Measurements from ENCODE around the gene RIMBP2.

The RIMBP2 gene

GRCh38 chr12:130719263-130719859, 3.3 kb upstream of the RIMBP2 start:
- no peak overlapping the region for H3K4me3 ChIP-seq (ENCODE audit: low read depth, low read length)
- no peak for DNase-seq (ENCODE audit: low read depth)
- TF ChIP-seq CTCF (IDR thresholded peaks at IDR 0.05; ENCODE audit: low read depth, low read length) (no peak), POLR2A (IDR thresholded peaks at IDR 0.05; ENCODE audit: extremely low read depth, insufficient read length) (no peak), MAX (IDR thresholded peaks at IDR 0.05; ENCODE audit: low read depth, low read length) (no peak), MYC (IDR thresholded peaks at IDR 0.05; ENCODE audit: low read depth, low read length) (no peak)

- TF ChIP-seq POLR2A (IDR thresholded peaks at IDR 0.05; ENCODE audit: extremely low read depth, insufficient read length) (no peak), MYC (IDR thresholded peaks at IDR 0.05; ENCODE audit: low read depth, low read length) (no peak), MAX (IDR thresholded peaks at IDR 0.05; ENCODE audit: low read depth, low read length) (no peak), CTCF (IDR thresholded peaks at IDR 0.05; ENCODE audit: low read depth, low read length) (no peak)
- H3K4me3 ChIP-seq (ENCODE audit: low read depth, low read length): no peak overlapping the region
- DNase-seq (ENCODE audit: low read depth): no peak
These were observed 1.7 kb upstream of the RIMBP2 start for GRCh38 chr12:130717752-130718151.

GRCh38 chr12:130716969-130717366, 869 bp upstream of the RIMBP2 start:
- no peak for TF ChIP-seq MYC (IDR thresholded peaks at IDR 0.05; ENCODE audit: low read depth, low read length)
- TF ChIP-seq CTCF (IDR thresholded peaks at IDR 0.05; ENCODE audit: low read depth, low read length): no peak
- no peak for TF ChIP-seq MAX (IDR thresholded peaks at IDR 0.05; ENCODE audit: low read depth, low read length)
- TF ChIP-seq POLR2A (IDR thresholded peaks at IDR 0.05; ENCODE audit: extremely low read depth, insufficient read length): no peak
- no peak for DNase-seq (ENCODE audit: low read depth)
- no peak overlapping the region for H3K4me3 ChIP-seq (ENCODE audit: low read depth, low read length)

GRCh38 chr12:130715150-130715997, 725 bp downstream of the RIMBP2 start:
- H3K4me3 ChIP-seq (ENCODE audit: low read depth, low read length): no peak overlapping the region
- no peak for DNase-seq (ENCODE audit: low read depth)
- no peak for TF ChIP-seq CTCF (IDR thresholded peaks at IDR 0.05; ENCODE audit: low read depth, low read length)
- no peak for TF ChIP-seq MYC (IDR thresholded peaks at IDR 0.05; ENCODE audit: low read depth, low read length)
- no peak for TF ChIP-seq POLR2A (IDR thresholded peaks at IDR 0.05; ENCODE audit: extremely low read depth, insufficient read length)
- no peak for TF ChIP-seq MAX (IDR thresholded peaks at IDR 0.05; ENCODE audit: low read depth, low read length)

GRCh38 chr12:130714591-130715149, 1.4 kb downstream of the RIMBP2 start:
- no peak for DNase-seq (ENCODE audit: low read depth)
- TF ChIP-seq CTCF (IDR thresholded peaks at IDR 0.05; ENCODE audit: low read depth, low read length) (no peak), POLR2A (IDR thresholded peaks at IDR 0.05; ENCODE audit: extremely low read depth, insufficient read length) (no peak), MYC (IDR thresholded peaks at IDR 0.05; ENCODE audit: low read depth, low read length) (no peak), MAX (IDR thresholded peaks at IDR 0.05; ENCODE audit: low read depth, low read length) (no peak)
- H3K4me3 ChIP-seq (ENCODE audit: low read depth, low read length): no peak overlapping the region
